Measurements from ENCODE around the gene EGLN3.
"Not testable (repeated sequence)": the region's sequence is repeated elsewhere in the genome, so short reads cannot be mapped to it uniquely, and the experiment has no call there.

Gene EGLN3

GRCh38 chr14:33950320-33951182 lies at the start of gene EGLN3:
Gene EGLN3, minus strand, starts transcription at chr14:33951074. Its CDS starts 322 bp downstream, at chr14:33950752.
- DNase-seq, result peak; percentile 89 to 93 (median 92)

GRCh38 chr14:34000396-34000795 lies 49.5 kb upstream of the EGLN3 start:
- DNase-seq, result no peak

- DNase-seq, result no peak
Measured at GRCh38 chr14:33999771-34000291, 49.0 kb upstream of the EGLN3 start.

- DNase-seq, result no peak
Measured at GRCh38 chr14:33997611-33998010, 46.7 kb upstream of the EGLN3 start.

GRCh38 chr14:33996462-33996861 lies 45.6 kb upstream of the EGLN3 start:
- DNase-seq, result peak in 2 of 3 experiments; percentile 22 to 86

GRCh38 chr14:33993246-33993645 lies 42.4 kb upstream of the EGLN3 start:
- no peak for DNase-seq

GRCh38 chr14:33992274-33993007 lies 41.6 kb upstream of the EGLN3 start:
- DNase-seq, result no peak

GRCh38 chr14:33990790-33991189 lies 39.9 kb upstream of the EGLN3 start:
- DNase-seq, result no peak

- no peak for DNase-seq
Measured at GRCh38 chr14:33987565-33988080, 36.7 kb upstream of the EGLN3 start.

- no peak for DNase-seq
Measured at GRCh38 chr14:33986804-33987203, 35.9 kb upstream of the EGLN3 start.

- DNase-seq, result no peak
Measured at GRCh38 chr14:33985242-33985641, 34.4 kb upstream of the EGLN3 start.

- DNase-seq, result peak in 1 of 3 experiments; percentile 9
Measured at GRCh38 chr14:33979613-33980276, 28.9 kb upstream of the EGLN3 start.

- DNase-seq, result no peak
Measured at GRCh38 chr14:33978892-33979612, 28.2 kb upstream of the EGLN3 start.

- no peak for DNase-seq
Measured at GRCh38 chr14:33972583-33973081, 21.8 kb upstream of the EGLN3 start.

- DNase-seq, result not testable (repeated sequence)
Measured at GRCh38 chr14:33969846-33970245, 19.0 kb upstream of the EGLN3 start.

- no peak for DNase-seq
Measured at GRCh38 chr14:33968722-33969121, 17.8 kb upstream of the EGLN3 start.

GRCh38 chr14:33967138-33967537 lies 16.3 kb upstream of the EGLN3 start:
- DNase-seq, result no peak

- DNase-seq, result no peak
Measured at GRCh38 chr14:33966276-33966675, 15.4 kb upstream of the EGLN3 start.

GRCh38 chr14:33964599-33965317 lies 13.9 kb upstream of the EGLN3 start:
- peak in 2 of 3 experiments; percentile 8 to 67 for DNase-seq

- no peak for DNase-seq
Measured at GRCh38 chr14:33963892-33964291, 13.0 kb upstream of the EGLN3 start.

- DNase-seq, result not testable (repeated sequence)
Measured at GRCh38 chr14:33962466-33962865, 11.6 kb upstream of the EGLN3 start.

Measured in NCI-H1417 (cell line).